HG03108 (cell line): ENCODE measurements around the gene OR2C1.

Experiments used
- ATAC-seq: cut with Tn5 transposase; IDR thresholded peaks from one replicate; pipeline ENCODE4 v1.9.1; 2021; ENCODE audit warnings: moderate library complexity; ENCODE audit not compliant: unreplicated experiment

The OR2C1 gene

DNA sequence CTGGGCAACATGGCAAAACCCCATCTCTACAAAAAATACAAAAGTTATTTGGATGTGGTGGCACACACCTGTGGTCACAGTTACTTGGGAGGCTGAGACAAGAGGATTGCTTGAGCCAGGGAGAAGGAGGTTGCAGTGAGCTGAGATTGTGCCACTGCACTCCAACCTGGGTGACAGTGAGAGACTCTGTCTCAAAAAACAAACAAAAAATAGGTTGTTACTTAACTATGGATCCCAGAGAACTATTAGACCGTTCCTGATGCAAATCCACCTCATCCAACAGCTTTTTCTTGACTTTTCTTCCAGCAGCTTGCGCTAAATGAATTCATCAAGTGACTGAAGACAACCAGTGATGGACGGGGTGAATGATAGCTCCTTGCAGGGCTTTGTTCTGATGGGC lies at the start of gene OR2C1:
OR2C1 (plus strand) TSS at position 301 of the 400 bp plus-strand sequence; CDS start at position 353, 52 bp downstream.
- ATAC-seq = no peak

DNA sequence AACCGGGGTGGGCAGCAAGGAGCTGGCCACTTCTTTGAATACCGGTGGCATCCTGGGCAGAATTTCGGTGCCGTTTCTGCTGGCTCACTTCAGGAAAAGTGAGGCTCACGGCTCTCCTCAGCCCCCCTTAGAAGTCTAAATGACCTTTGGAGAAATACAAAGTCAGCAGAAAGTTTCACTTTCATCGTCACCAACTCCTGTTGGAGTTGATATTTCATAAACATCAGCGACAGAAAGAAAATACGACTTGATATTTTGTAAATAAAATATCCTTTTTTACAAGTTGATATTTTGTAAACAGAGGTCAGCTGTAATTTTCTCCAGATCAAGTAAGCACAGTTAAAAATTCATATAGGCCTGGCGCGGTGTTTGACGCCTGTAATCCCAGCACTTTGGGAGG lies 49.6 kb upstream of the OR2C1 start:
- ATAC-seq = no peak

DNA sequence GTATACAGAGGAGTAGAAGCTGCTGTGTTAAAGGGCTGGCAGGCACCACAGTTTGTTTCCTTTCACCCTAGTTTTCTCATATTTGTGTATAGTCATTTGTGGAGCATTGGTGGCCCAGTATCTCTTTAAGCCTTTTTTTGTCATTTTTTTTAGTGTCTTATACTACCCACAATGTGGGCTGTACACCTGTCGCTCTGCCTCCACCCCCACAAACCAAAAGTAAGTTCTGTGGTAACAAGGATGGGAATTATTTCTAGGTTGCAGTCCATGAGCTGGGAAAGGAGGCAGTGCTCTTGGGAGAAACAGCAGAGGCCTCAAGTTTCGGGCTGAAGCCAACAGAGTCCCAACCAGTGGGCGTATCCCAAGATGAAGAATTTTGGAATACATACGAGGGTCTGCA lies 44.2 kb upstream of the OR2C1 start:
- ATAC-seq = no peak

DNA sequence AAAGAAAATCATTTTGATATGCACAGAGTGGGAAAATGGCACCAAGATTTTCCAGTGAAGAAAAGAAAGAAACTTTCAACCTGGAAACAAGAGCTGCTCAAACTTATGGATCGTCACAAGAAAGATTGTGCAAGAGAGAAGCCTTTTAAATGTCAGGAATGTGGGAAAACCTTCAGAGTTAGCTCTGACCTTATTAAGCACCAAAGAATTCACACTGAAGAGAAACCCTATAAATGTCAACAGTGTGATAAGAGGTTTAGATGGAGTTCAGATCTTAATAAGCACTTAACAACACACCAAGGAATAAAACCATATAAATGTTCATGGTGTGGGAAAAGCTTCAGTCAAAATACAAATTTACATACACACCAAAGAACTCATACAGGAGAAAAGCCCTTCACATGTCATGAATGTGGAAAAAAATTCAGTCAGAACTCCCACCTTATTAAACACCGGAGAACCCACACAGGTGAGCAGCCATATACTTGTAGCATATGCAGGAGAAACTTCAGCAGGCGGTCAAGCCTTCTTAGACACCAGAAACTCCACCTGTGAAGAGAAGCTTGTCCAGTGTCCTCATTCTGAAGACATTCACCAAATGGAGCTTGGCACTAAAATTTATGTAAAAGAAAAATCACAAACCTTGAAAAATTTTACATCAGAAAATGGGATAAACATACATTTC lies 38.2 kb upstream of the OR2C1 start:
- ATAC-seq = no peak

DNA sequence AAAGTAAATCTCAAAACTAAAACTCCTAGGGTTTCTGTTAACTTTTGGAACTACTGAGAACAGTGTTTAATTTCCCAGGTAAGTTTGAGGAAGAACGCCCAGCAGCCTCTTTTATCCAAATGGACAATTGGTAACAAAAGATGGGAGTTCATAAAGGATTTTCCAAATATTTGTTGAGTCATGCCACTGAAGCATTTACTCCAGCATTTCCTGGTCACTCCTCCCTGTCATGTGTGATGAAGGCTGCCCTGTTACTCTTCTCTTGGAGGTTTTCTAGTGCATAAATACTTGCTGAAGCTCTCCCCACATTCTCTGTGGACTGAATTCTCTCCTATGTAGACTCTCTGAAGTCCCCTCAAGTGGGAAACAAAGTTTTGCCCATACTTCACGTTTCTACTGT lies 33.9 kb upstream of the OR2C1 start:
- no peak for ATAC-seq

DNA sequence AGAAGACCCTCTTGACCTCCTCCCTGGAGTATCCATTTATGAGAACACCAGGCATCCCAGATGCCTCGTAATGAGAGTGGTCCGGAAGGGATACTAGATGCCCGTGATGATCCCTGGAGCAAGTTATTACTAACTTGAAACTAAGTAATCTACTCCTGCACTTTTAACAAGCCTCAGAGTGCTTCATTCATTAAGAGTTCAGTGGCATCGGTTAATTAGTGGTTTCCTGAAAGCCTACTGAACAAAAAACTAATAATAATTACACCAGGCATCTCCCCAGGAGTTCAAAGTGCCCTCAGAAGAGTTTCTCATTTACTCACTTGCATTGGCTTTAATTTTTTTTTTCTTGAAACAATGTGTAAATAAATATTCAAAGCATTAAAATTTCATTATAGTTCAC lies 28.2 kb upstream of the OR2C1 start:
- ATAC-seq = no peak

DNA sequence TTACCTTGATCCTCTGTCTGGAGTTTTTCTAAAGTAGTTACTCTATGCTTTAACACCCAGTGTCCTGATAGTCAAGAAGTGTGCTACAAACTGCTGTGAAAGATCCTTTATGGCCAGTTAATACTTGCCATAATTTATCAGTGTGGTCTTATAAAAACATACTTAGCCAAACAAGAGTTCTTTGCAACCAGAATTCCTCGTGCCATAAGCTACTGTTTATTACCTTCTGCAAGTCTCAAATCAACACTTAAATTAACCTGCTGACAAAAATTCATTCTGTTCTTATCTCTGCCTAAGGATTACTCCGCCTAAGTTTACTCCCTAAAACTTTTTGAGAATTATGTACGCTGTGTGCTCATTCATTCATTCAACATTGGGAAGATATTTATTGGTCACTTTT lies 27.6 kb upstream of the OR2C1 start:
- no peak for ATAC-seq

DNA sequence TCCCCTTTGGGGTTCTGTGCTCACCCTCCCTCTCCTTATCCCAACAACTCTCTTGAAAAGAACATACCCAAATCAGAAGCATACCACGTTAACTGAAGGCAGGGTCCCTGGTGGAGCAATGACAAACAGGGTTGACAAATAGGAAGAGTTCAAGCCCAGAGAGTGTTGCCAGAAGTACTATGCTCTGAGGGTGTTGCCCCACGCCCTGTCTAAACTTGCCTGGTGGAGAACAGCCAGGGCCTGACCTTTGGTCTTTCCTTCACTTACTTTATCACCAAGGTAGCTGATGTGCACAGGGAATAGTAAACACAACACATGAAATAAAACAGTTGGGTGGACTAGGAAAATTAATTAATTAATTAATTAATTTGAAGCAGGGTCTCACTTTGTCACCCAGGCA lies 27.0 kb upstream of the OR2C1 start:
- ATAC-seq = no peak

DNA sequence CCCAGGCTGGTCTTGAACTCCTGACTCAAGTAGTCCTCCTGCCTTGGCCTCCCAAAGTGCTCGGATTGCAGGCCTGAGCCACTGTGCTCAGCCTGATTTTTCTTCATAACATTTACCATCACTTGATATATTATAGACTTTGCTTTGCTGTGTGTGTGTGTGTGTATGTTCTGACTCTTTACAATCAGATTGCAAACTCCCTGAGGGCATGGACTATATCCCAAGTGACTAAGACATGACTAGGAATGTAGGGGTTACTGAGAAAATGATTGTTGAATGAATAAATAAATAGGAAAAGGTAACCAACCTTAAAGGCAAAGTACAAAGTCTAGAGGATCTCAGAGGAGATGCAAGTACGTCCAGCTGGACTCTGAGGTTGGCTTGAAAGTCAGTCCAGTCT lies 9.6 kb upstream of the OR2C1 start:
- ATAC-seq = no peak

DNA sequence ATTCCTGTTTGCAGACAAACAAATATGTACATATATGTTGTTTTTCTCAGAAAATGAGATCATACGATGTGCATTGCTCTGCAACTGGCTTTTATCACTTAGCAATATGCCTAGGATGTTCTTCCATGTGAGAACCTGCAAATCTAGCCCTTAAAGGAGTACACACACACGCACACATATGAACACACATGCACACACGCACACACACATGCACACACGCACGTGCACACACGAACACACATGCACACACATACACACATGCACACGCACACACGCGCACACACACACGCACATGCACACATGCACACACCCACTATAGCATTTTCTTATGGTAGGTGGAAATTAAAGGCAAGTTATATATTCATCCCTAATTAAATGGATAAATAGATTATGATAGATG lies 8.1 kb upstream of the OR2C1 start:
- no peak for ATAC-seq

DNA sequence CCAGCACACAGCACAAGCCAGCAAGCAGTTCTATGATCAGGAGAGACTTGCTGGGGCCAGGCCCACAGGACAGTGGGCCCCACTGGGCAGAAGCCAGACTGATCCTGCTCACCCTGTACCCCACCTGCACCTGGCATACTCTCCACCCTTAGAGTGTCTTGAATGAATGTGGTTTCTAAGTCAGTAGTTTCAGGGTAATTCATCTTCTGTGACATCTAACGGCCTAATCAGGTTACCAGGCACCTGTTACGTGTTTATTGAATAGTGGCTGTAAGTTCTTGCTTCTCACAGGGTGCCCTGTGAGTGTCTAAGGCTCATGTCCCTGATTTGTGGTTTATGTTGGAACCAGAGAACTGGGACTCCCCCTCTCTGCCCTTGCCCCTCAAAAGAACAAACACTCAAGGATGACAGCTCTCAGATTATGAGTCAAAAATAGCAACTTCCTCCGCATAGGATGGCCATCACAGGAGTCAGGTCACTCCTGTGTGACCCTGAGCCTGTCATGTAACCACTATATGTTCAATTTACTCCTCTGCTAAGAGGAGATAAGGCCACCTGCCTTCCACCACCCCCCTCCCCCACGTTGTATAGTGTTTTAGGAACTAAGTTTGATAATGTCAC lies 7.0 kb upstream of the OR2C1 start:
- no peak for ATAC-seq

DNA sequence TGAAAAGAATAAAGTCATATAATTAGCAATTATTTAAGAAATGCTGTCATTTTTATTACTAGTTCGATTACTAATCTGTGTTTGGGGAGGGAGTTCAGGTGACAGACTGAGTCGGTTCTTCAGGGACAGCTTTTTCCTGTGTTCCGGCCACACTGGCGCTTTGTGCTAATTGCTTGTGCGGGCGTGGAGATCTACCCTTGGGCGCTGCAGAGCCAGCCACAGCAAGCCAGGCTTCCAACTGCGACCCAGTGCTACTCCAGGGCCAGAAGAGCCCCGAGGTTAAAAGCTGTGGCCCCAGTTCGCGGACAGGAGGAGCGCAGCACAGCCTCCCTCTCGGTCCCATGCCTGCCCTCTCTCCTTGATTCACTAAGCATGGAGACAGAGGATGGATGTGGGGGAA lies 6.5 kb upstream of the OR2C1 start:
- no peak for ATAC-seq

DNA sequence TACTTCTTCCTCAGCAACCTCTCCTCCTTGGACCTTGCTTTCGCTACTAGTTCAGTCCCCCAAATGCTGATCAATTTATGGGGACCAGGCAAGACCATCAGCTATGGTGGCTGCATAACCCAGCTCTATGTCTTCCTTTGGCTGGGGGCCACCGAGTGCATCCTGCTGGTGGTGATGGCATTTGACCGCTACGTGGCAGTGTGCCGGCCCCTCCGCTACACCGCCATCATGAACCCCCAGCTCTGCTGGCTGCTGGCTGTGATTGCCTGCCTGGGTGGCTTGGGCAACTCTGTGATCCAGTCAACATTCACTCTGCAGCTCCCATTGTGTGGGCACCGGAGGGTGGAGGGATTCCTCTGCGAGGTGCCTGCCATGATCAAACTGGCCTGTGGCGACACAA lies 429 bp downstream of the OR2C1 start:
- ATAC-seq = no peak

DNA sequence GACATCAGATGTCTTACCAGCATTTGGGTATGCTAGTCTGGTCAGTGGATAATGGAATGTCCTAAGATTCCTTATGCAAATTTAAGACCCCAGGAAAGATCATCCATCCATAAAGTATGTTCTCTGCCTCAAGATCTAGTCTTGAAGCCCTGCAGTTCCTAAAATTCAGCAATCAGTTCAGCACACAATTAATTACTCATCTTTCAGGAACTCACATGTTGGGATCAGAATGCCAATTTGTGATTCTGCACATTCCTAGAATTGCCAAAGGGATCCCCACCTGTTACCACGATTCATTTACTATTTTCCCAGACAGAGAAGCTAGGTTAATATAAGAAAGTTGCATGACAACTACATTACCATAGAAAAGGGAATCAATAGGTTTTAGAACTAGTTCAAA lies 3.2 kb downstream of the OR2C1 start:
- ATAC-seq = no peak

DNA sequence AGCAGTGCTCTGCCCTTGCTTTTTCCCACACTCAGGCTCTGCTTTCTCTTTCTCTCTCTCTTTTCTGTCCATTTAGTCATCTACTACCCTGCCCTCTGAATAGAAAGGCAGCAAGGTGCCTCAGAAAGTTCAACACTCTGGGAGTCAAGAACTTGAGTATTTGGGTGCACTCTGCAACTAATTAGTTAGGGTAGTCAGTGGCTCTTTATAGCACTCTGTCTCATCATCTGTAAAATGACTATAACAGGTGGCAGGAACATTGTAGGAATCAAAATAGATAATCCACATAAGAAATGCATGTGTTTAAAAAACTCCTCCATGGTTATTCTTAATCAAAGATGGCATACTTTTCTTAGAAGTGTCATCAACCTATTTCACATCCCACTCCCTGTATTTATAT lies 7.2 kb downstream of the OR2C1 start:
- no peak for ATAC-seq

DNA sequence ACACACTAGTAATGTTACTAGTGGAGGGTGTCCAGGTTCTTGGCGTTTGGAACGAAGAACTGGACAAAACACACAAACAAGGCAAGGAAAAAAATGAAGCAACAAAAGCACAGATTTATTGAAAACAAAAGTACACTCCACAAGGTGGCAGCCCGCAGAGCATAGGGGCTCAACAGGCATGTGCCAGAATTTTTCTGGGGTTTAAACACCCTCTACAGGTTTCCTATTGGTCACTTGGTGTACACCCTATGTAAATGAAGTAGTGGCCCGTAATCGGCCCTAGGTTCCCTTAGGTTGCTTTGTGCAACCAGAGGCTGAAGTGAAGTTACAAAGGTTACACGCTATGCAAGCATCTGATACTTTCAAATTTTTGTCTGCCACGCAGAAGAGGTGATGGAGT lies 8.1 kb downstream of the OR2C1 start:
- ATAC-seq = no peak

DNA sequence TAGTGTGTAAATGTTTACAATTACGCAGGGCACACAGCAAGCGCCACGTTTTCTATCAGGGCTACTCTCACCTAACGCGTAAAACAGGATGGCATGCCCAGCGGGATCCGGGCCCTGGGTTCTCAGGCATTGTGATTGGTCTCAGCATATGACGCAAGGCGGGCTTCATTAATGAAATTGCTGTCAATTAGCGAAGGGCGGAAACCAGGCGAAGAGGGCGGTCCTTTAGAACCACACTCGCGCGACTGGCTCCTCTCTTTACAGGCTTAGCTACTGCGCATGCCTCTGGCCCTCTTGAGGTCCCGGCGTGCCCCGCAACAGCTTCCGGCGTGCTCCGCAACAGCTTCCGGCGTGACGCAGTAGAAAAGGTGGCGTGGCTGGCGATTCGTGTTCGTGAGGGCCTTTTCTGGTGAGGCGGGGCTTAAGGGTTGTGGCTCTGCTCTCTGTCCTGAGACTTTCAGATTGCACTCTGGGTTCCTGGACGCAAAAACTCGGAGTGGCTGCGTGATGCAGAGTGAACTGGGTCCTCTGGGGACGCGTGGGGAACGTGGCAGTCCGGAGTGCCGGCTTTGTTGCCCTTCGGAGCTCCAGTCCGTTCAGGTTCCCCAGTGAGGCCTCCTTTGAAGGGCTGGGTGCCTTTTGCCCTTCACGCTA lies 9.2 kb downstream of the OR2C1 start:
- no peak for ATAC-seq

DNA sequence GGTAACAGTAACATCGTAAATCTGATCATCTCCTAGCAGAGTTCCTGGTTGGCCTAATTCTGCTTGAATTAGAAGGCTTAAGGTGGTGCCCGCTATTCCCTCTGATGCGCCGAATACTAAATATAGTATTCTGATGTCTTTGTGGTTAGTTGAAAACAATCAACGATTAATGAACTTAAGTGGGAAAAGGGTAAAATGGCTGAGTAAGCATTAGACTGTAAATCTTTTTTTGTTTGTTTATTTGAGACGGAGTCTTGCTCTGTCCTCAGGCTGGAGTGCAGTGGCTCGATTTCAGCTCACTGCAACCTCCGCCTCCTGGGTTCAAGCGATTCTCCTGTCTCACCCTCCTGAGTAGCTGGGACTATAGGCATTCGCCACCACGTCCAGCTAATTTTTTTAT lies 13.4 kb downstream of the OR2C1 start:
- ATAC-seq = no peak

DNA sequence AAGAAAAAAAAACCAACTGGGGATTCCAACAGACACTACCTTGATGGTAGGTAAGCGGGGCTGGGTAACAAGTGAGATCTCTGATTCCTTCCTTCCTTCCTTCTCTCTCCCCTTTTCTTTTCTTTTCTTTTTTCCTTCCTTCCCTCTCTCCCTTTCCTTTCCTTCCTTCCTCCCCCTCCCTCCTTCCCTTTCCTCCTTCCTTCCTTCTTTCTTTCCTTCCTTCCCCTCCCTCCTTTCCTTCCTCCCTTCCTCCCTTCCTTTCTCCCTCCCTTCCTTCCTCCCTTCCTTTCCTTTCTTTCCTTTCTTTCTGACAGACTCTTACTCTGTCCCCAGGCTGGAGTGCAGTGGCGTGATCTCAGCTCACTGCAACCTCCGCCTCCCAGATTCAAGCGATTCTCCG lies 20.0 kb downstream of the OR2C1 start:
- no peak for ATAC-seq

DNA sequence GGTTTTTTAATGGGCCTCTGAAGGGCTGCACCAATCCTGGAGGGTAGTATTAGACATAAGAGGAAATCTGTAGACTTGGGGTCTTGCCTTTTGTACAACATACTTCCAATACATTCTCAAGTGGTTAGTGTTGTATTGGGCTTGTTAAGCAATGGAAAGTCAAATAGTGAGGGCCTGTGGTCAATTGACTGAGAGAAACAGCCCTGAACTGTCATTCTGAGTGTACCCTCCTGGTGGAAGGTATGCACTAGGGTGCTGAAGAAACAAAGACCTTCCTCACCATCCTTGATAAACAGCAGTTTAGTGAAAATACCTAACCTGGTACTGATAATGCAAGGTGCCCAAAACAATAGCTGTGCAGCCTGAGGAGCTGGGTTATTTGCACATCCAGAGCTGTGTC lies 22.2 kb downstream of the OR2C1 start:
- no peak for ATAC-seq

DNA sequence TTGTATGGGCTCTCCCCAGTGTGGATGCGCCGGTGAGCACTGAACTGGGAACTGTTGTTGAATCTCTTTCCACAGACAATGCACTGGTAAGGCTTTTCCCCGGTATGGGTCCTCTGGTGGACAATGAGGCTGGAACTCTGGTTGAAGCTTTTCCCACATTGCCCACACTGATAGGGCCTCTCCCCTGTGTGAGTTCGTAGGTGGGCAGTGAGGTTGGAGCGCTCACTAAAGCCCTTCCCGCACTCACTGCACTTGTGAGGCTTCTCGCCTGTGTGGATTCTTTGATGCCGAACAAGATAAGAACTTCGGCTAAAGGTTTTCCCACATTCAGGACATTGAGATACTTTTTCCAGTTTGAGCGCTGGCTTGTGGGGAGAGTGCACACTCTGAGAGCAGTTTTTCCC lies 27.4 kb downstream of the OR2C1 start:
- no peak for ATAC-seq

DNA sequence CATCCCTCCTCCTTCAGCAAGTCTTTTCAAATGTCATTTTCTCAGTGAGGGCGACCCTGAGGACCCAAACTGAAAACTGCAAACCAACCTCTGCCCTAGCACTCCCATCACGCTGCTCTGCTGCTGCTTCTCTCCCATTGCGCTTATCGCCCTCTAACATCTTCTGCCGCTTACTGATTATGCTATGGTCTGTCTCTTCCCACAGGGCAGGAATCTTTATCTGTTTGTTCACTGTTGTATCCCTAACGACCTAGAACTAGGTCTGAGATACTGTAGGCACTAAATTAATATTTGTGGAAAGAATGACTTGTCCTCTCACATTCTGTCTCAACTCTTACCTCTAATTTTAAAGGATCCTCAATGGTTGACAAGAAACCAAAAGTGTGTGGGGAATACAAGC lies 32.6 kb downstream of the OR2C1 start:
- no peak for ATAC-seq
